ENCODE results near the gene BARX2. TPM values are rescaled to one million over a fixed set of nuclear protein-coding genes. Genes with fewer than 3 reads are reported as not detected.

BARX2 gene
- total RNA-seq, 1 donor from 2014 or later = 2.4 TPM

DNA sequence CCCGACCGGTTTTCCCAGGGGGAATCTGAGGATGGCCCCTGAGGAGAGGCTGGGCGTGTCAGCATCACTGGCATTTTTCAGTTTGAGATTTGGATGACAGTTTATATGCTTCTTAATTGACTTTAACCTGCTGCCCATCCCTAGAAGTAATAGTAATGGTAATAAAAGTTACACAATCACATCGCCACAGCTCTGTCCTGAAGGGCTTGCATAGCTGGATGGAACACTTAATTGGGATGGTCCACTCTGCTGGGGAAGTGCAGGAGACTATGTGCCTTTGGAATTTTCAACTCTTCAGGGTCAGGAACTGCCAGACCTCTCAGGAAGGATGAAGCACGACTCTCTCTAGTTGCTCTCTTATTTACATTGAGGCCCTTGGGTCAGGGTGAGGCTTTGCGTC is 16.2 kb downstream of the BARX2 start:
- H3K4me3 Mint-ChIP-seq (ENCODE audit: low read depth) = no peak overlapping the region
- H3K27ac Mint-ChIP-seq = no peak overlapping the region
- DNase-seq (ENCODE audit: low spot score, unreplicated experiment) = no peak
- H3K27me3 Mint-ChIP-seq = peaks cover 10% of the 10 kb centered on the region
- H3K4me1 Mint-ChIP-seq (ENCODE audit: low read depth) = peaks cover 8% of the 10 kb centered on the region
- TF ChIP-seq, protein P1, sequence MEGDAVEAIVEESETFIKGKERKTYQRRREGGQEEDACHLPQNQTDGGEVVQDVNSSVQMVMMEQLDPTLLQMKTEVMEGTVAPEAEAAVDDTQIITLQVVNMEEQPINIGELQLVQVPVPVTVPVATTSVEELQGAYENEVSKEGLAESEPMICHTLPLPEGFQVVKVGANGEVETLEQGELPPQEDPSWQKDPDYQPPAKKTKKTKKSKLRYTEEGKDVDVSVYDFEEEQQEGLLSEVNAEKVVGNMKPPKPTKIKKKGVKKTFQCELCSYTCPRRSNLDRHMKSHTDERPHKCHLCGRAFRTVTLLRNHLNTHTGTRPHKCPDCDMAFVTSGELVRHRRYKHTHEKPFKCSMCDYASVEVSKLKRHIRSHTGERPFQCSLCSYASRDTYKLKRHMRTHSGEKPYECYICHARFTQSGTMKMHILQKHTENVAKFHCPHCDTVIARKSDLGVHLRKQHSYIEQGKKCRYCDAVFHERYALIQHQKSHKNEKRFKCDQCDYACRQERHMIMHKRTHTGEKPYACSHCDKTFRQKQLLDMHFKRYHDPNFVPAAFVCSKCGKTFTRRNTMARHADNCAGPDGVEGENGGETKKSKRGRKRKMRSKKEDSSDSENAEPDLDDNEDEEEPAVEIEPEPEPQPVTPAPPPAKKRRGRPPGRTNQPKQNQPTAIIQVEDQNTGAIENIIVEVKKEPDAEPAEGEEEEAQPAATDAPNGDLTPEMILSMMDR (IDR thresholded peaks at IDR 0.05; ENCODE audit: unreplicated experiment) = no peak
- no peaks in the 10 kb centered on the region for H3K36me3 Mint-ChIP-seq (ENCODE audit: insufficient read depth)
- H3K9me3 Mint-ChIP-seq (ENCODE audit: low read depth) = no peaks in the 10 kb centered on the region

DNA sequence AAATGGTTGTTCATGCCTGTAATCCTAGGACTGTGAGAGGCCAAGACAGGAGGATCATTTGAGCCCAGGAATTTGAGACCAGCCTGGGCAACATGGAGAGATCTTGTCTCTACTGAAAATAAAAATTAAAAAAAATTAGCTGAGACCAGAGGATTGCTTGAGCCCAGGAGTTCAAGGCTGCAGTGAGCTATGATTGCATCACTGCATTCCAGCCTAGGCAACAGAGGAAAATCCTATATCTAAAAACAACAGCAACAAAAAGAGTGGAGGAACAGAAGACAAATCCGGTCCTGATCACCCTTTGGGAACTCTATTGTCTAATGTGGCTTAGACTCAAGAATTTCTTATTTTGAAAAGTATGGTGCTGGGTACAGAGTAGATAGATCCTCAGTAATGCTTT is 17.3 kb downstream of the BARX2 start:
- no peak overlapping the region for H3K27ac Mint-ChIP-seq
- TF ChIP-seq, protein P1 (IDR thresholded peaks at IDR 0.05; ENCODE audit: unreplicated experiment) = no peak
- H3K36me3 Mint-ChIP-seq (ENCODE audit: insufficient read depth) = no peaks in the 10 kb centered on the region
- DNase-seq (ENCODE audit: low spot score, unreplicated experiment) = no peak
- H3K4me3 Mint-ChIP-seq (ENCODE audit: low read depth) = no peak overlapping the region
- H3K9me3 Mint-ChIP-seq (ENCODE audit: low read depth) = peaks cover under 1% of the 10 kb centered on the region
- peaks cover 3% of the 10 kb centered on the region for H3K4me1 Mint-ChIP-seq (ENCODE audit: low read depth)
- peaks cover 5% of the 10 kb centered on the region for H3K27me3 Mint-ChIP-seq

- Mint-ChIP-seq H3K27ac (no peak overlapping the region), H3K36me3 (ENCODE audit: insufficient read depth) (no peaks in the 10 kb centered on the region), H3K27me3 (peaks cover 4% of the 10 kb centered on the region), H3K4me1 (ENCODE audit: low read depth) (peaks cover 3% of the 10 kb centered on the region), H3K4me3 (ENCODE audit: low read depth) (no peak overlapping the region), H3K9me3 (ENCODE audit: low read depth) (peaks cover 3% of the 10 kb centered on the region)
- TF ChIP-seq, protein P1 (IDR thresholded peaks at IDR 0.05; ENCODE audit: unreplicated experiment) = no peak
- no peak for DNase-seq (ENCODE audit: low spot score, unreplicated experiment)
Observed at GRCh38 chr11:129394709-129395108, 19.1 kb downstream of the BARX2 start.

GRCh38 chr11:129395432-129395831 is 19.8 kb downstream of the BARX2 start:
- Mint-ChIP-seq H3K27me3 (peaks cover 2% of the 10 kb centered on the region), H3K9me3 (ENCODE audit: low read depth) (peaks cover 5% of the 10 kb centered on the region), H3K36me3 (ENCODE audit: insufficient read depth) (no peaks in the 10 kb centered on the region), H3K4me3 (ENCODE audit: low read depth) (no peak overlapping the region), H3K27ac (no peak overlapping the region), H3K4me1 (ENCODE audit: low read depth) (peaks cover 3% of the 10 kb centered on the region)
- DNase-seq (ENCODE audit: low spot score, unreplicated experiment) = no peak
- TF ChIP-seq, protein P1 (IDR thresholded peaks at IDR 0.05; ENCODE audit: unreplicated experiment) = no peak

GRCh38 chr11:129395883-129396282 is 20.2 kb downstream of the BARX2 start:
- Mint-ChIP-seq H3K9me3 (ENCODE audit: low read depth) (peaks cover 6% of the 10 kb centered on the region), H3K27me3 (peaks cover 3% of the 10 kb centered on the region), H3K4me1 (ENCODE audit: low read depth) (peaks cover 3% of the 10 kb centered on the region), H3K27ac (no peak overlapping the region), H3K4me3 (ENCODE audit: low read depth) (no peak overlapping the region), H3K36me3 (ENCODE audit: insufficient read depth) (no peaks in the 10 kb centered on the region)
- DNase-seq (ENCODE audit: low spot score, unreplicated experiment) = no peak
- TF ChIP-seq, protein P1 (IDR thresholded peaks at IDR 0.05; ENCODE audit: unreplicated experiment) = no peak

Measured in progenitor cell of endocrine pancreas (in vitro differentiated cells).